Neutrophil (primary cell): ENCODE measurements around the gene CXorf66.

Experiments
- H3K27ac ChIP-seq: fragments of 200-600 bp; sonication (generic); 2 replicates; pipeline ENCODE4 v1.5.1; 2016; ENCODE audit warnings: mild to moderate bottlenecking, moderate library complexity
- H3K27me3 ChIP-seq: fragments of 200-600 bp; sonication (generic); 2 replicates; pipeline ENCODE4 v1.6.0; 2016; ENCODE audit warnings: mild to moderate bottlenecking
- H3K36me3 ChIP-seq: fragments of 200-600 bp; sonication (generic); 2 replicates; pipeline ENCODE4 v1.5.1; 2017
- H3K4me1 ChIP-seq, 2 experiments: fragments of 200-600 bp in 1 of 2; sonication (generic) in 1 of 2; 1 replicate in 1 of 2; 2 replicates in 1 of 2; pipeline versions ENCODE4 v1.5.1 to v1.6.1; 2013 to 2016; ENCODE audit warnings: low read depth in 1 of 2, low read length in 1 of 2, mild to moderate bottlenecking in 1 of 2, moderate library complexity in 1 of 2; ENCODE audit not compliant: control insufficient read depth in 1 of 2, insufficient read depth in 1 of 2
- H3K4me3 ChIP-seq, 2 experiments: fragments of 200-600 bp in 1 of 2; sonication (generic) in 1 of 2; 1 replicate in 1 of 2; 2 replicates in 1 of 2; pipeline ENCODE4 v1.5.1; 2013 to 2016; ENCODE audit warnings: low read depth in 1 of 2, low read length in 1 of 2, mild to moderate bottlenecking in 1 of 2, moderate library complexity in 1 of 2
- H3K9me3 ChIP-seq: fragments of 200-600 bp; sonication (generic); 2 replicates; pipeline ENCODE4 v1.5.1; 2016
- TF ChIP-seq, protein P1 (sequence below): fragments of 200-600 bp; sonication (generic); IDR thresholded peaks from 2 replicates; pipeline ENCODE4 v1.5.1; 2016; ENCODE audit warnings: antibody characterized with exemption

Gene CXorf66, protein sequence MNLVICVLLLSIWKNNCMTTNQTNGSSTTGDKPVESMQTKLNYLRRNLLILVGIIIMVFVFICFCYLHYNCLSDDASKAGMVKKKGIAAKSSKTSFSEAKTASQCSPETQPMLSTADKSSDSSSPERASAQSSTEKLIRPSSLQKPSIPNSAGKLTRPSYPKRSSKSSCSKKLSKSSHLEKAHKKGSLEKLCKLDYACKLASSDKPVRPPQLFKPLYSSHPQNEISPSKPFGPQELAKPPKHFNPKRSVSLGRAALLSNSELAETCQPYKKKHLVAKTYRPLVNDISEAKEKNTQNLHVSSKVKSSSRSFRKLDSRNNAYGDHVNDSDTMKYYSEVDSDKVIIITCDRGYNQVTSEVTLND

DNA sequence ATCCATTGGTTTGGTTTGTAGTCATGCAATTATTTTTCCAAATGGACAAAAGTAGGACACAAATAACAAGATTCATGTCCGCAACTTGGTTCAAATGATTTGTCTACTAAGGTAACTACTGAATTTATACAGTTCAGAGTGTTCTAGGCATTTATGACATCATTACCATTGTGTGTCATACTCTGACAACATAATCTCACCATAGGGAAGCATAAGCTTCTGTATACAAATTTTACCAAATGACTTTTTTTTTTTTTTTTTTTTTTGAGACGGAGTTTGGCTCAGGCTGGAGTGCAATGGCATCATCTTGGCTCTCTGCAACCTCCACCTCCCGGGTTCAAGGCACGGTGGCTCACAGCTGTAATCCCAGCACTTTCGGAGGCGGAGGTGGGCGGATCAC is at the start of gene CXorf66:
Gene CXorf66 (minus strand): TSS at position 101 of the 400 bp plus-strand sequence. CDS start 25 bp downstream, at position 76.
- Histone ChIP-seq H3K27me3 (peaks cover 5% of the 10 kb centered on the region), H3K4me1 (no peaks in the 10 kb centered on the region), H3K36me3 (no peaks in the 10 kb centered on the region), H3K9me3 (no peaks in the 10 kb centered on the region), H3K27ac (no peak within 1 kb of the TSS), H3K4me3 (no peak within 1 kb of the TSS)
- TF ChIP-seq, protein P1, sequence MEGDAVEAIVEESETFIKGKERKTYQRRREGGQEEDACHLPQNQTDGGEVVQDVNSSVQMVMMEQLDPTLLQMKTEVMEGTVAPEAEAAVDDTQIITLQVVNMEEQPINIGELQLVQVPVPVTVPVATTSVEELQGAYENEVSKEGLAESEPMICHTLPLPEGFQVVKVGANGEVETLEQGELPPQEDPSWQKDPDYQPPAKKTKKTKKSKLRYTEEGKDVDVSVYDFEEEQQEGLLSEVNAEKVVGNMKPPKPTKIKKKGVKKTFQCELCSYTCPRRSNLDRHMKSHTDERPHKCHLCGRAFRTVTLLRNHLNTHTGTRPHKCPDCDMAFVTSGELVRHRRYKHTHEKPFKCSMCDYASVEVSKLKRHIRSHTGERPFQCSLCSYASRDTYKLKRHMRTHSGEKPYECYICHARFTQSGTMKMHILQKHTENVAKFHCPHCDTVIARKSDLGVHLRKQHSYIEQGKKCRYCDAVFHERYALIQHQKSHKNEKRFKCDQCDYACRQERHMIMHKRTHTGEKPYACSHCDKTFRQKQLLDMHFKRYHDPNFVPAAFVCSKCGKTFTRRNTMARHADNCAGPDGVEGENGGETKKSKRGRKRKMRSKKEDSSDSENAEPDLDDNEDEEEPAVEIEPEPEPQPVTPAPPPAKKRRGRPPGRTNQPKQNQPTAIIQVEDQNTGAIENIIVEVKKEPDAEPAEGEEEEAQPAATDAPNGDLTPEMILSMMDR, result no peak

DNA sequence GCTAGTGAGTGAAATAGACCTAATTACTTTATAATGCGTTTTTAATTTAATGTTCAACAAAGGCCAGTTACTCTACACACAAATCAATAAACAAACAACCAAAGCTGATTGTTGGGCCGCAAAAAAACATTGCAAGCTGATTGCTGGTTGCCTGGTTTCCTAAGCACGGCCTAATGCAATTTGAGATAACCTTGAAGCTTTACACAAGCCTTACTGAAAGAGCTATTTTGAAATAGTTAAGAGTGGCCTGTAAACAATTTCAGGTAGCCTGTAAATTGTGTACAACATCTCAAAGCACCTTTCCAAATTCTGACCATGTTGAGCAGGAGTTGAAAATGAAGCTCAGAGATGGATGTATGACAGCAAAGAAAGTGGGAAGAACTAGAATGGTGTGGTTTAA is 17.5 kb upstream of the CXorf66 start:
- TF ChIP-seq, protein P1, result no peak
- Histone ChIP-seq H3K27me3 (no peaks in the 10 kb centered on the region), H3K9me3 (no peaks in the 10 kb centered on the region), H3K4me3 (no peak overlapping the region), H3K4me1 (no peaks in the 10 kb centered on the region), H3K36me3 (no peaks in the 10 kb centered on the region), H3K27ac (no peak overlapping the region)

- H3K27me3 ChIP-seq, result peaks cover 21% of the 10 kb centered on the region
- TF ChIP-seq, protein P1, result no peak
- H3K27ac ChIP-seq, result no peak overlapping the region
- no peak overlapping the region for H3K4me3 ChIP-seq
- no peaks in the 10 kb centered on the region for H3K36me3 ChIP-seq
- no peaks in the 10 kb centered on the region for H3K9me3 ChIP-seq
- no peaks in the 10 kb centered on the region for H3K4me1 ChIP-seq
These were observed 9.2 kb upstream of the CXorf66 start for GRCh38 chrX:139974471-139974870.

GRCh38 chrX:139972629-139973624 is 7.6 kb upstream of the CXorf66 start:
- Histone ChIP-seq H3K27me3 (peaks cover 21% of the 10 kb centered on the region), H3K27ac (no peak overlapping the region), H3K36me3 (no peaks in the 10 kb centered on the region), H3K4me1 (no peaks in the 10 kb centered on the region), H3K4me3 (no peak overlapping the region), H3K9me3 (no peaks in the 10 kb centered on the region)
- TF ChIP-seq, protein P1, result no peak

- Histone ChIP-seq H3K4me1 (no peaks in the 10 kb centered on the region), H3K27ac (no peak overlapping the region), H3K36me3 (no peaks in the 10 kb centered on the region), H3K9me3 (no peaks in the 10 kb centered on the region), H3K27me3 (peaks cover 21% of the 10 kb centered on the region), H3K4me3 (no peak overlapping the region)
- TF ChIP-seq, protein P1, result no peak
These were observed 6.8 kb upstream of the CXorf66 start for GRCh38 chrX:139972113-139972512.
